GM12878 (cell line): ENCODE results near the gene FFAR2. TPM values are rescaled to one million over a fixed set of nuclear protein-coding genes. Genes with fewer than 3 reads are reported as not detected.

Experiments used
- ASH2L ChIP-seq: fragments of 300-600, 200-600 bp; sonication (generic); IDR thresholded peaks from 2 replicates; pipeline ENCODE4 v1.6.1; 2017; ENCODE audit warnings: low read depth, mild to moderate bottlenecking, borderline replicate concordance
- CBX5 ChIP-seq: sonication (generic); IDR thresholded peaks from 2 replicates; pipeline ENCODE4 v1.6.1; 2016; ENCODE audit warnings: low read depth, moderate library complexity, mild to moderate bottlenecking, inconsistent platforms
- EP300 ChIP-seq, 2 experiments: fragments of 150-350 bp in 1 of 2; IDR thresholded peaks; 2 replicates each; pipeline ENCODE4 v1.6.1; 2011 to 2012; ENCODE audit warnings: low read depth in 2 of 2, low read length in 2 of 2, borderline replicate concordance in 1 of 2, improper control_type of control experiment in 1 of 2, inconsistent platforms in 1 of 2; ENCODE audit not compliant: control insufficient read depth in 1 of 2
- FOXM1 ChIP-seq: IDR thresholded peaks from 2 replicates; pipeline ENCODE4 v1.6.1; 2012; ENCODE audit warnings: low read depth, mild to moderate bottlenecking, inconsistent platforms, low read length, moderate library complexity
- JUNB ChIP-seq: IDR thresholded peaks from 2 replicates; pipeline ENCODE4 v1.6.1; 2016; ENCODE audit warnings: antibody characterized with exemption, mild to moderate bottlenecking
- MYB ChIP-seq: fragments of 150-350 bp; IDR thresholded peaks from 2 replicates; pipeline ENCODE4 v1.6.1; 2014; ENCODE audit warnings: mild to moderate bottlenecking, low read depth, low read length, borderline replicate concordance
- NBN ChIP-seq: fragments of 450-650 bp; IDR thresholded peaks from 2 replicates; pipeline ENCODE4 v1.6.1; 2016
- TAF1 ChIP-seq: IDR thresholded peaks from 2 replicates; pipeline ENCODE4 v1.6.1; 2011; ENCODE audit warnings: mild to moderate bottlenecking, low read depth, low read length, borderline replicate concordance
- TARDBP ChIP-seq: IDR thresholded peaks from 2 replicates; pipeline ENCODE4 v1.6.1; 2016; ENCODE audit warnings: borderline replicate concordance
- USF1 ChIP-seq: IDR thresholded peaks from 2 replicates; pipeline ENCODE4 v1.6.1; 2011; ENCODE audit warnings: borderline replicate concordance, low read depth, mild to moderate bottlenecking, moderate library complexity, mixed read lengths, low read length; ENCODE audit not compliant: insufficient read depth; ENCODE audit errors: extremely low read length
- WRNIP1 ChIP-seq: IDR thresholded peaks from 2 replicates; pipeline ENCODE4 v1.6.1; 2011; ENCODE audit warnings: low read depth, low read length, improper control_type of control experiment, borderline replicate concordance
- ZNF622 ChIP-seq: fragments of 450-650 bp; IDR thresholded peaks from 2 replicates; pipeline ENCODE4 v1.6.1; 2017; ENCODE audit warnings: mild to moderate bottlenecking, inconsistent platforms
- polyA plus RNA-seq, 11 experiments: library from polyadenylated mRNA; depleted of rRNA in 4 of 11; unstranded in 6 of 11; stranded (reverse) in 5 of 11; fragments of >200 nt; fragmentation: Nextera tagmentation in 4 of 11; fragmentation: Illumina TruSeq in 1 of 11; extraction: Ambion mirVana in 4 of 11; extraction: Trizol in 1 of 11; gene quantifications; 1 replicate in 1 of 11; 2 replicates in 10 of 11; pipeline versions ENCODE4 v1.2.1 to v1.2.3, GENCODE V29; 2011 to 2016; ENCODE audit warnings: inconsistent platforms in 2 of 11, missing spikeins in 2 of 11, low read depth in 1 of 11
- total RNA-seq, 4 experiments: library from RNA; depleted of rRNA in 3 of 4; stranded (reverse); fragments of >200 nt in 3 of 4; fragmentation: Illumina TruSeq in 1 of 4; extraction: Trizol in 1 of 4; gene quantifications; 2 replicates each; pipeline versions ENCODE4 v1.2.1 to v1.2.3, GENCODE V29; 2013 to 2021

Gene FFAR2
- total and polyA plus RNA-seq, 10 of the 15 experiments (the other 5 are each of a cell fraction or from before 2014, with no cell fraction given) = 0.05 to 4.0 (median 2.1) TPM

- no peak for TF ChIP-seq MYB
- no peak for TF ChIP-seq TAF1
- no peak for TF ChIP-seq CBX5
- TF ChIP-seq EP300 (IDR thresholded peaks at IDR 0.05; ENCODE audit: borderline replicate concordance in 1 of 2, control insufficient read depth in 1 of 2, low read depth in 2 of 2, low read length in 2 of 2) = no peak
- TF ChIP-seq JUNB = no peak
- no peak for TF ChIP-seq ZNF622
- TF ChIP-seq USF1 = no peak
- TF ChIP-seq WRNIP1 = no peak
- TF ChIP-seq TARDBP = no peak
- TF ChIP-seq FOXM1 = no peak
- no peak for TF ChIP-seq NBN
- TF ChIP-seq ASH2L = no peak
Measured at GRCh38 chr19:35399231-35399630, 48.8 kb upstream of the FFAR2 start (continued).
